CD4-positive, CD25-positive, alpha-beta regulatory T cell (primary cell): ENCODE measurements around the gene CEPT1. TPM values are rescaled to one million over a fixed set of nuclear protein-coding genes. Genes with fewer than 3 reads are reported as not detected.

Experiments
- ATAC-seq, 2 donors: fragments of 150-1000 bp; cut with Tn5 transposase; one replicate each; pipeline ENCODE4 v1.10.0; 2021; ENCODE audit warnings: low read depth in 2 of 2, moderate number of reproducible peaks in 2 of 2, moderate library complexity in 1 of 2
- DNase-seq, 3 donors: peaks; one replicate each; pipeline versions ENCODE4 v3.0.0 to v3.0.0-alpha.2; 2012 to 2022; ENCODE audit warnings: mixed read lengths in 1 of 3
- H3K27ac ChIP-seq: one replicate; pipeline ENCODE4 v1.7.0; 2013; ENCODE audit warnings: mild to moderate bottlenecking, low read length; ENCODE audit not compliant: insufficient read depth, poor library complexity, severe bottlenecking
- H3K27me3 ChIP-seq: one replicate; pipeline ENCODE4 v1.7.0; 2013; ENCODE audit warnings: low read length; ENCODE audit not compliant: control insufficient read depth, insufficient read depth
- H3K36me3 ChIP-seq: one replicate; pipeline ENCODE4 v1.7.0; 2013; ENCODE audit warnings: mild to moderate bottlenecking, low read length, moderate library complexity; ENCODE audit not compliant: control insufficient read depth, insufficient read depth
- H3K4me1 ChIP-seq: 2 replicates; pipeline ENCODE4 v1.7.0; 2013; ENCODE audit warnings: mild to moderate bottlenecking, low read length; ENCODE audit not compliant: insufficient read depth, control insufficient read depth, poor library complexity, severe bottlenecking
- H3K4me3 ChIP-seq: one replicate; pipeline ENCODE4 v1.7.0; 2013; ENCODE audit warnings: low read depth, mild to moderate bottlenecking, low read length, moderate library complexity
- H3K9me3 ChIP-seq, 2 experiments: 1 replicate in 1 of 2; 2 replicates in 1 of 2; pipeline ENCODE4 v1.7.0; 2013; ENCODE audit warnings: low read length in 2 of 2, mild to moderate bottlenecking in 1 of 2, moderate library complexity in 1 of 2; ENCODE audit not compliant: control insufficient read depth in 2 of 2
- H3K27ac Mint-ChIP-seq, 3 donors: one replicate each; pipeline ENCODE4 v1.8.0; 2020 to 2022; ENCODE audit warnings: mild to moderate bottlenecking in 3 of 3, mixed read lengths in 3 of 3, moderate library complexity in 2 of 3
- H3K27me3 Mint-ChIP-seq: one replicate; pipeline ENCODE4 v1.8.0; 2022; ENCODE audit warnings: mild to moderate bottlenecking, mixed read lengths
- H3K36me3 Mint-ChIP-seq: one replicate; pipeline ENCODE4 v1.8.0; 2020; ENCODE audit warnings: mixed read lengths
- H3K4me1 Mint-ChIP-seq, 4 donors: one replicate each; pipeline ENCODE4 v1.8.0; 2020 to 2022; ENCODE audit warnings: mixed read lengths in 4 of 4, mild to moderate bottlenecking in 1 of 4
- H3K4me3 Mint-ChIP-seq, 4 donors: one replicate each; pipeline ENCODE4 v1.8.0; 2020 to 2022; ENCODE audit warnings: mild to moderate bottlenecking in 4 of 4, mixed read lengths in 4 of 4, moderate library complexity in 3 of 4
- H3K9me3 Mint-ChIP-seq, 7 donors: one replicate each; pipeline ENCODE4 v1.8.0; 2020 to 2022; ENCODE audit warnings: mixed read lengths in 7 of 7, mild to moderate bottlenecking in 3 of 7, moderate library complexity in 2 of 7
- polyA plus RNA-seq, 4 donors: library from polyadenylated mRNA; unstranded; fragments of 300-500 nt; fragmentation: Illumina TruSeq; gene quantifications; one replicate each; pipeline ENCODE4 v1.2.3, GENCODE V29; 2021
- total RNA-seq: library from RNA; stranded (reverse); gene quantifications from one replicate; pipeline ENCODE4 v1.2.3, GENCODE V29; 2022

Gene CEPT1
- total and polyA plus RNA-seq, 5 donors from 2014 or later, result 19.9 to 37.5 (median 22.7) TPM

GRCh38 chr1:111221276-111221632 is 81.2 kb downstream of the CEPT1 start:
- H3K27me3 ChIP-seq, result no peaks in the 10 kb centered on the region
- no peaks in the 10 kb centered on the region for H3K36me3 ChIP-seq
- H3K9me3 Mint-ChIP-seq, result peaks cover 0 to 9% (median 0%) of the 10 kb centered on the region in 7 donors
- peak overlapping the region; percentile 85 for H3K27ac ChIP-seq
- peaks cover 92% of the 10 kb centered on the region for H3K4me1 ChIP-seq
- no peaks in the 10 kb centered on the region for H3K27me3 Mint-ChIP-seq
- H3K36me3 Mint-ChIP-seq, result no peaks in the 10 kb centered on the region
- DNase-seq (no peak), ATAC-seq (no peak)
- H3K4me1 Mint-ChIP-seq, result peaks cover 52 to 96% (median 83%) of the 10 kb centered on the region in 4 donors
- peak overlapping the region; percentile 81 to 89 (median 85) for H3K4me3 Mint-ChIP-seq
- peak overlapping the region; percentile 79 for H3K4me3 ChIP-seq
- H3K27ac Mint-ChIP-seq, result peak overlapping the region; percentile 93 to 98 (median 95)
- H3K9me3 ChIP-seq, result no peaks in the 10 kb centered on the region

GRCh38 chr1:111221633-111222291 is 81.7 kb downstream of the CEPT1 start:
- H3K27ac Mint-ChIP-seq, result peak overlapping the region; percentile 93 to 98 (median 95)
- ATAC-seq (peak; percentile 28 to 32), DNase-seq (peak in 2 of 3 donors; percentile 64 to 77)
- H3K4me3 Mint-ChIP-seq, result peak overlapping the region; percentile 81 to 89 (median 85)
- Histone ChIP-seq H3K4me1 (peaks cover 92% of the 10 kb centered on the region), H3K27me3 (no peaks in the 10 kb centered on the region), H3K4me3 (peak overlapping the region; percentile 79), H3K27ac (peak overlapping the region; percentile 85), H3K9me3 (no peaks in the 10 kb centered on the region), H3K36me3 (no peaks in the 10 kb centered on the region)
- no peaks in the 10 kb centered on the region for H3K27me3 Mint-ChIP-seq
- peaks cover 51 to 96% (median 81%) of the 10 kb centered on the region in 4 donors for H3K4me1 Mint-ChIP-seq
- H3K36me3 Mint-ChIP-seq, result no peaks in the 10 kb centered on the region
- H3K9me3 Mint-ChIP-seq, result peaks cover 0 to 9% (median 0%) of the 10 kb centered on the region in 7 donors

GRCh38 chr1:111222308-111223125 is 82.5 kb downstream of the CEPT1 start:
- ATAC-seq (peak; percentile 41 to 49), DNase-seq (peak; percentile 55 to 73 (median 63))
- peaks cover 45 to 96% (median 79%) of the 10 kb centered on the region in 4 donors for H3K4me1 Mint-ChIP-seq
- H3K9me3 Mint-ChIP-seq, result peaks cover 0 to 7% (median 0%) of the 10 kb centered on the region in 7 donors
- H3K36me3 Mint-ChIP-seq, result no peaks in the 10 kb centered on the region
- no peaks in the 10 kb centered on the region for H3K27me3 Mint-ChIP-seq
- peak overlapping the region; percentile 93 to 98 (median 95) for H3K27ac Mint-ChIP-seq
- peaks cover 92% of the 10 kb centered on the region for H3K4me1 ChIP-seq
- H3K27me3 ChIP-seq, result no peaks in the 10 kb centered on the region
- peak overlapping the region; percentile 81 to 89 (median 85) for H3K4me3 Mint-ChIP-seq
- H3K27ac ChIP-seq, result peak overlapping the region; percentile 85
- no peaks in the 10 kb centered on the region for H3K36me3 ChIP-seq
- H3K9me3 ChIP-seq, result no peaks in the 10 kb centered on the region
- peak overlapping the region; percentile 79 for H3K4me3 ChIP-seq

- Mint-ChIP-seq H3K4me1 (peaks cover 50 to 96% (median 79%) of the 10 kb centered on the region in 4 donors), H3K27me3 (no peaks in the 10 kb centered on the region), H3K27ac (peak overlapping the region; percentile 93 to 98 (median 95)), H3K36me3 (no peaks in the 10 kb centered on the region), H3K9me3 (peaks cover 0 to 2% (median 0%) of the 10 kb centered on the region in 7 donors), H3K4me3 (peak overlapping the region; percentile 48 to 89 (median 82))
- Histone ChIP-seq H3K4me3 (no peak overlapping the region), H3K27ac (peak overlapping the region; percentile 85), H3K36me3 (no peaks in the 10 kb centered on the region), H3K27me3 (no peaks in the 10 kb centered on the region), H3K9me3 (no peaks in the 10 kb centered on the region), H3K4me1 (peaks cover 92% of the 10 kb centered on the region)
- ATAC-seq (no peak), DNase-seq (no peak)
Measured at GRCh38 chr1:111223126-111223685, 83.2 kb downstream of the CEPT1 start.

- H3K4me1 Mint-ChIP-seq, result peaks cover 39 to 94% (median 72%) of the 10 kb centered on the region in 4 donors
- no peak for DNase-seq
- H3K9me3 ChIP-seq, result no peaks in the 10 kb centered on the region
- H3K36me3 ChIP-seq, result no peaks in the 10 kb centered on the region
- H3K4me1 ChIP-seq, result peaks cover 85% of the 10 kb centered on the region
- H3K9me3 Mint-ChIP-seq, result peaks cover 0 to 2% (median 0%) of the 10 kb centered on the region in 7 donors
- peak overlapping the region; percentile 81 to 89 (median 84) for H3K4me3 Mint-ChIP-seq
- H3K27me3 ChIP-seq, result no peaks in the 10 kb centered on the region
- peak overlapping the region; percentile 84 to 98 (median 96) for H3K27ac Mint-ChIP-seq
- no peaks in the 10 kb centered on the region for H3K27me3 Mint-ChIP-seq
- ATAC-seq, result no peak
- H3K36me3 Mint-ChIP-seq, result no peaks in the 10 kb centered on the region
- peak overlapping the region; percentile 68 for H3K27ac ChIP-seq
- peak overlapping the region; percentile 79 for H3K4me3 ChIP-seq
Measured at GRCh38 chr1:111225091-111225490, 85.1 kb downstream of the CEPT1 start.

- ATAC-seq, result peak; percentile 63 to 66
- Mint-ChIP-seq H3K4me1 (peaks cover 43 to 92% (median 68%) of the 10 kb centered on the region in 4 donors), H3K36me3 (peaks cover 4% of the 10 kb centered on the region), H3K9me3 (peaks cover 0 to 2% (median 0%) of the 10 kb centered on the region in 7 donors), H3K27ac (peak overlapping the region; percentile 84 to 98 (median 96)), H3K27me3 (no peaks in the 10 kb centered on the region), H3K4me3 (peak overlapping the region; percentile 81 to 89 (median 84))
- H3K27ac ChIP-seq, result peak overlapping the region; percentile 68
- H3K9me3 ChIP-seq, result no peaks in the 10 kb centered on the region
- H3K4me3 ChIP-seq, result peak overlapping the region; percentile 79
- H3K27me3 ChIP-seq, result no peaks in the 10 kb centered on the region
- H3K36me3 ChIP-seq, result no peaks in the 10 kb centered on the region
- DNase-seq, result peak in 2 of 3 donors; percentile 62 to 72
- peaks cover 80% of the 10 kb centered on the region for H3K4me1 ChIP-seq
Measured at GRCh38 chr1:111225717-111226400, 85.8 kb downstream of the CEPT1 start.

GRCh38 chr1:111227434-111227833 is 87.4 kb downstream of the CEPT1 start, which contains the start of gene CHI3L2:
TSS of gene CHI3L2 (plus strand) at chr1:111227713. CDS start at chr1:111227730, 17 bp downstream.
- peaks cover 4% of the 10 kb centered on the region for H3K36me3 Mint-ChIP-seq
- H3K9me3 Mint-ChIP-seq, result peaks cover 0 to 2% (median 0%) of the 10 kb centered on the region in 7 donors
- no peaks in the 10 kb centered on the region for H3K27me3 ChIP-seq
- ATAC-seq, result no peak
- no peak within 1 kb of the TSS for H3K4me3 ChIP-seq
- H3K4me1 Mint-ChIP-seq, result peaks cover 37 to 83% (median 57%) of the 10 kb centered on the region in 4 donors
- peak within 1 kb of the TSS; percentile 11 to 88 (median 56) for H3K4me3 Mint-ChIP-seq
- peak within 1 kb of the TSS; percentile 68 for H3K27ac ChIP-seq
- H3K4me1 ChIP-seq, result peaks cover 64% of the 10 kb centered on the region
- no peaks in the 10 kb centered on the region for H3K36me3 ChIP-seq
- DNase-seq, result no peak
- no peaks in the 10 kb centered on the region for H3K27me3 Mint-ChIP-seq
- H3K9me3 ChIP-seq, result no peaks in the 10 kb centered on the region
- peak within 1 kb of the TSS; percentile 86 to 96 (median 91) for H3K27ac Mint-ChIP-seq
